COR-L47 (cell line): Measurements from ENCODE around the gene SHC4.
"Not testable (repeated sequence)": the region's sequence is repeated elsewhere in the genome, so short reads cannot be mapped to it uniquely, and the experiment has no call there.

Experiments used
- DNase-seq: peaks from one replicate; lab custom pipeline; 2025; lab: John Stamatoyannopoulos, UW

Gene SHC4

GRCh38 chr15:48963524-48964113, at the start of gene SHC4:
SHC4 (minus strand) TSS chr15:48963919; CDS start chr15:48963015, 904 bp downstream.
- DNase-seq, result peak; percentile 57

DNA sequence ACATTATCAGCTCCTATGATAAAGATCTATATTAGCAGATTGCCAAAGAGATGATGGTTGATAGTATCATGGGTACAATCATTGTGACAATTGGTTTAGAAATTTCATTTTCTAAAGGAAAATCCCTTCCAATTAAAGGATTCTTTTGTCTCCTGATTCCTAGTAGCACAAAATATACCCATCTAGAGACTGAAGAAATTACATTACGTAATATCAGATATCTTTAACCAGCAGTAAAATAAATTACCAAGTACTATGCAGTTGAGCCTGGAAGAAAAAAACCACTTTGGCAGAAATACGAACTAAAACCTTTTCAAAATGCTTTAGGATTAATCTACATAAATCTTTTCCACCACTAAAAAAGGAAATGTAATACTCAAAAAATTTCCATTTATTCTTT, 35.6 kb upstream of the SHC4 start:
- DNase-seq, result no peak

DNA sequence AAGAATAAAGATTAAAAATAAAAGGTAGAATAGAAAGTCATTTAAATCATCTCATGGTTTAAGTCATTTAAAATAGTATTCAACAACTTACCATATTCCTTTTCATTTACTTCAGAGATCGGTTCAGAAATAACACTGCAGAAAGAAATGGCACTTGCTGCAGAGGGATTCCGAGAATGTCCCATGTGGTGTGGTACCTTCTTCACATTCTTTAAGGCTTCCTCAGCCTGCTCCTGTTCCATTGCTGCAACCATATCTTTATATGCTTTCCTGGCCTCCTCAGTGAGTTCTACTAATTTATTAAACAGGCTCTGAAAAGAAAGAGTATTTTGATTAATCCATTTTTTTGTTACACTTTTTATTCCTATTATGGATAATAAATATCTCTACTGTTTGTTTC, 32.6 kb upstream of the SHC4 start:
- no peak for DNase-seq

GRCh38 chr15:48993380-48993779, 29.7 kb upstream of the SHC4 start:
- DNase-seq, result no peak

- no peak for DNase-seq
Measured at GRCh38 chr15:48992545-48992944, 28.8 kb upstream of the SHC4 start.

- no peak for DNase-seq
Measured at GRCh38 chr15:48992096-48992495, 28.4 kb upstream of the SHC4 start.

GRCh38 chr15:48989170-48989569, 25.5 kb upstream of the SHC4 start:
- DNase-seq, result no peak

DNA sequence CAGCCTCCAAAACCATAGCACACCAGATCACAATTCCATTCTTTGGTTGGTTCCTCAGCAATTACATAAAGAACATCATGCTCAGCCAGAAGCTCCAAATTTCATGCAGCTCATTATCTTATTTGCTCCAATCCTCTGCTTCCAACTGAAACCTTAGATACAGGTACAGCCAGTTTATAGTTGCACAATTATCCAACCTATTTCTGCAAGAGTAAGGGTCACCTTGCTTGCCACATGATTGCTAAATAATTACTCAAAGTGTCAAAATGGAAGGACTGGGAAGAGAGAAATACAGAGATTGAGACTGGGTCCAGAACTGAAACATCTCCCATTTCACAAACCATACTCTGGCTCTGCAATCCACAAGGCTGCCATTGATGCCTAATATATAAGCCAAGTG, 23.4 kb upstream of the SHC4 start:
- DNase-seq, result no peak

DNA sequence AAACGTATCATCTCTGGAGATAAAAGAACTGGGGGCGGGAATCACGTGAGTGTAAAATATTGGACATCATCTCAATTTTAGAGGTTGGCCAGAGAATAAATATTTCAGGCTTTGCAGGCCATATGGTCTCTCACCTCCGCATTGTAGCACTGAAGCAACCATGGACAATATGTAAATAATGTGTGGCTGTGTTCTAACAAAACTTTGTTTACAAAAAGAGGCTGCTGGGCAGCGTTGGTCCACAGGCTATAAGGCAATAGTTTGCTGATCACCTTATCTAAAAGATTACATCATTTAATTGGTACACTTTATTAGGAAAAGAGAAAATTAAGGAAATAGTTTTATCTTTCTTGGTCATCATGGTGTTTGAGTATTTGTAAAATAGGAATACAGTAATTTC, 22.5 kb upstream of the SHC4 start:
- no peak for DNase-seq

GRCh38 chr15:48985516-48985915, 21.8 kb upstream of the SHC4 start:
- no peak for DNase-seq

DNA sequence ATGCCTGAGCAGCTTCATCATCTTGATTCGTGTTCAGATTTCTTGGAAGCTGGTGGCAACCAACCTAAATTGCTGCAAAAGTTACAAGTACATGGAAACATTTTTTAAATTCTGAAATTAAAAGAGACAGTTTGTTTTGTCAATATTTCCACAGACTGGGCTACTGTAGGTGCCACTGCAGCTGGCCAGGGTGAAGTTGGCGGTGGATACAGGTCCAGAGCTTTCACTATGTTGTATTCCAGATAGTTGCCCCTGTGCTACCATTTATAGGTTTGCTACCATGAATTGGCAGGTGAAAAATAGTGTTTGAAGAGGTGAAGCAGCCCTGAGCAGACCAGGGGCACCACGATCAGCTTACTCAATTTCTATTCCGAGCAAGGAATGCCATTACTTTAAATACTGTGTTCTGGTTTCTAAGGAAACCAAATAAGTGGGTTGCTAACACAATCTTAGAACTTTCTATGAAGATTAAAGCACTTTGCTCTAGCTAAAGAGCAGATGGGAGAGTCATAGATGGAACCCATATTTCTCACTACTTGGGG, 21.2 kb upstream of the SHC4 start:
- no peak for DNase-seq

GRCh38 chr15:48984021-48984710, 20.4 kb upstream of the SHC4 start:
- DNase-seq, result no peak

GRCh38 chr15:48983300-48983699, 19.6 kb upstream of the SHC4 start:
- no peak for DNase-seq

DNA sequence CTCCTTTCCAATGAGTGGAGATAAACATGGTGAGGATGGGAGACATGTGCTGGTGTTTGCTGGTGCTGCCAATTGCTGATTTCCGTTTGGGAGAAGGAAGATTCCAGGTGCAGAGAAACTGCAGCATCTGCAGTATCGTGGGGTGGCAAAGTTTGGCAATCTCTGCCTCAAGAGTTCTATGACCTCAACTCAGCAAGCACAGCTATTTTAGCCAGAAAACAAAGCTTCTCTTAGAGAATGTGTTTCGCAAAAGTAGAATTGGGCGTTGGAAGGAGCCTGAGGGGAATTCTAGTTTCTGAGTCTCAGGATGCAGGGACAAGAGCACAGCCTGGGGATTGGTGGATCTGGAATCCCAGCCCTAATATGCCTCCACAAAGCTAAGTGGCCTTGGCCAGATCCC, 18.2 kb upstream of the SHC4 start:
- no peak for DNase-seq

GRCh38 chr15:48978638-48979037, 14.9 kb upstream of the SHC4 start:
- no peak for DNase-seq

DNA sequence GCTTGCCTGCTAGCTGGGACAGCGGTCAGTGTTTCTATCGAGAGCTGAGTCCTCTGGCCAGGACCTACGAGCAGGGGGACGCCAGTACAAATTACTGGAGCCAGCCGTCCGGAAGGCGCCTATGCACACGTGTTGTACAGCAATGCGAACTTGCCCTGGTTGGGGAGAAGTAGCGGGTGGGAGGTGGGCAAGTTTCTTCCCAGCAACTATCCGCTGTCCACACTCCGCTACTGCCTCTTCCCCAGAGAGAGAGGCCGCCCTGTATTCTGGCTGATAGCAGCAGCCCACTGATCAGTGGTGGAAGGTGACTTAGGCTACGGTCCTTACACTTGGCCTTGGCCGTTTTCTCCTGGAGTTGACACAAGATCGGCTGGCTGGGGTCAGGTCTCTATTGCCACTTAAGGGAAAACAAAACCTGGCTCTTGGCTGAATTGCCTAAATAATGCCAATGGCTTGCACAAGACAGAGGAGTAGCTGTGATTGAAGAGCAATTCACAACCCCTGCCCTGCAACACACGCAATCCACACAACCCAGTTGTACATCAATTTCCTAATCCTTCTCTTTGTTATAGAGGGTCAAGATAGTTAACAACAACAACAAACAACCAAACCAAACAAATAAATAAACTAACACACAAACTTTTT, 12.8 kb upstream of the SHC4 start:
- no peak for DNase-seq

DNA sequence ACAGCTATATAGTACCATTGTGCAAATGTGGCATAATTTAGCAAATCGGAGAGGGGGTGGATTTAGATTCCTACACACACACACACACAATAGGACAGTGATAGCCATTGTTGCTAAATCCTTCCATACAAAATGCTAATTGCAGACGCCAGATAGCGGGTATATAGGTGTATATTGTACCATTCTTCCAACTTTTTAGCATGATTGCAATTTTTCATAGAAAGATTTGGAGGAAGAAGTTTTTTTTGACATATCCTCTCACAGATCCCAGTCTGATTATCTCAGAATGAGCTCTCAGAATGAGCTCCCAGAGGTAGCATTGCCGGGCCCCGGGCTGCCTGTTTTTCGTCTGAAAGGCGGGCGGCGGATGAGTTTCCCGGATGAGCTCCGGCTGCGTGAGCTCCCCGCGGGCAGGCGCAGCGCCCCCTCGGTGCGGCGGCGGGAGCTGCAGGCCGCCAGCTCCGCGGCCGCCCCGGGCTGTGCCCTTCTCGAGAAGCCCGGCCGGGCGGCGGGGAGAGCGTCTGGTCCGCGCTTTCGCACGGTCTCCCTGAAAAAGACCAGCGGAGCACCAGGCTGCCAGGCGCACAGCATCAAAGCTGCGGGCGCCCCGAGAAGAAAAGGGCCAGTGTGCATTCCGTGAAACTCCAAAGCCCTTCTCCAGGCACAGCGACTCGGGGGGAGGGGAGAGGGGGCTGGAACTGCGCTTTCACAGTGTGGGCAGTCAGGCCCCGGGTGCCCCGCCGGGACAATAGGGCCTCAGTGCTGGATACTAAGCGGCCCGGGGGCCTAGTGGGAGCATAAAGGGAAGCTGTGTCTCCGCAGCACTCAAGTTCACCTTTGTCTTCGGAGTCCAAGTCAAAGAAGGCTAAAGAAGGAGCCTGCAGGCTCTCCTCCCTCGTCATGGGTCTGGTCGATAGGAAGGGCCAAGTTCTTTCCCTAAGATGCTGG, 12.0 kb upstream of the SHC4 start:
- peak; percentile 57 for DNase-seq

- no peak for DNase-seq
Measured at GRCh38 chr15:48974882-48975281, 11.2 kb upstream of the SHC4 start.

DNA sequence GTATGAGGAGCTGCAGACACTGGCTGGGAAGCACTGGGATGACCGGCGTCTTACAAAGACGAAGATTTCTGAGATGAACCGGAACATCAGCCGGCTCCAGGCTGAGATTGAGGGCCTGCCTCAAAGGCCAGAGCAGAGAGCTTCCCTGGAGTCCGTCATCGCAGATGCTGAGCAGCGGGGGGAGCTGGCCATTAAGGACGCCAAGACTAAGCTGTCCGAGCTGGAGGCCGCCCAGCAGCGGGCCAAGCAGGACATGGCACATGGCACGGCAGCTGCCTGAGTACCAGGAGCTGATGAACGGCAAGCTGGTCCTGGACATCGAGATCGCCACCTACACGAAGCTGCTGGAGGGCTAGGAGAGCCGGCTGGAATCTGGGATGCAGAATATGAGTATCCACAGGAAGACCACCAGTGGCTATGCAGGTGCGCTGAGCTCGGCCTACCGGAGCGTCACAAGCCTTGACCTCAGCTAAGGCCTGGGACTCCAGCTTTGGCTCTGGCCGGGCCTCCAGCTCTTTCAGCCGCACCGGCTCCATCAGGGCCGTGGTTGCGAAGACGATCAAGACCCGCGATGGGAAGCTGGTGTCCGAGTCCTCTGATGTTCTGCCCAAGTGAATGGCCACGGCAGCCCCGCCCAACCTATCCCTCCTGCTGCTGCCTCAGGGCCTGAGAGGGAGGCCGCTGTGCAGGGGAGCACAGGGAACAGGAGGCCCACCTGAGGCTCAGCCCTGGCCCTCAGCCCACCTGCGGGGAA, 9.2 kb upstream of the SHC4 start:
- DNase-seq, result no peak

DNA sequence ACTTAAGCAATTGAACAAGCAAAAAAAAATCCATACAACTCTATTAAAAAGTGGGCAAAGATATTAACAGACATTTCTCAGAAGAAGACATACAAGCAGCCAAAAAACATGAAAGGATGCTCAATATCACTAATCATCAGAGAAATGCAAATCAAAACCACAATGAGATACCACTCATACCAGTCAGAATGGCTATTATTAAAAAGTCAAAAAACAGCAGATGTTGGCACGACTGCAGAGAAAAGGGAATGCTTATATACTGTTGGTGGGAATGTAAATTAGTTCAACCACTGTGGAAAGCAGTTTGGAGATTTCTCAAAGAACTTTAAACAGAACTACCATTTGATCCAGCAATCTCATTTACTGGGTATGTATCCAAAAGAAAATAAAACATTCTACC, 7.2 kb upstream of the SHC4 start:
- not testable (repeated sequence) for DNase-seq

DNA sequence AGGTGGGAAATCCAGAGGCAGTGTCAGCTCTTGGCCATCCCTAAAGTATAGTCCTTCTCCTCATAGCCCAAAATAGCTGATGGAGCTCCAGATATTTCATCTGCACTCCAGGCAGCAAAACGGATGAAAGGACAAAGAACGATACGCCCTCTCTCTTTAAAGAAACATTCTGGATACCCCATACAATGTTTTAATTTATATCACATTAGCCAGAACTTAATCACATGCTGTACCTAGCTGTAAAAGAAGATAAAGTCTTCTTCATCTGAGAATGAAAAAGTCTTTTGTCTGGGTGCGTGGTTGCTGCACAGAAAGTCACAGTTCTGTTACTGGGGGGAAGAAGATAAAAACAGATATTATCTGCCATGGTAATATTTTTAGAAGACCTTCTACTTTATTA, 4.3 kb upstream of the SHC4 start:
- no peak for DNase-seq
